Fibroblast of skin of scalp (primary cell): ENCODE data around the gene NCKIPSD.
A peak's percentile ranks its signal among the peaks of the same experiment; 100 is the strongest.

Experiments used
- DNase-seq: peaks from one replicate; pipeline ENCODE4 v3.0.0-alpha.2; 2013

Gene NCKIPSD

GRCh38 chr3:48696156-48696555, 10.4 kb upstream of the NCKIPSD start:
- no peak for DNase-seq

- peak; percentile 50 for DNase-seq
These were observed 9.7 kb upstream of the NCKIPSD start for GRCh38 chr3:48695393-48695753.

GRCh38 chr3:48694610-48695392, 9.1 kb upstream of the NCKIPSD start:
- DNase-seq: peak; percentile 79

DNA sequence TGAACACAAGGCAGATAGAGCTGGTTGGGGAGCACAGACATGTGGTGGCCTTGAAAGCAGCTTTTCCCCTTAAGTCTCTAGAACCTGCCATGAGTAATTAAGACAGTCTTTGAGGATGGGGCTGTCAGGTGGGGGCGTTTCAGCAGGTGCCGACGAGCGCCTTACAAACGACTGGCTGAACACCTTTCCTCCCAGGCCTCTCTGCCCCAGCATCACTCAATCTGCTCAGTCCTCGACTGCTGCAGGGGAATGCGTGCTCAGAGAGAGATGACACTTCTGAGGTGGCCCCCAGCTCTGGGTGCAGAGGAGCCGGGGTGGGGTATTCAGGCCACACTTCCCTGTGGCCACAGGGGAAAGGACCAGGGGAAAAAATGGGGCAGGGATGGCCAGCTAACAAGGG, 8.1 kb upstream of the NCKIPSD start:
- DNase-seq: no peak

DNA sequence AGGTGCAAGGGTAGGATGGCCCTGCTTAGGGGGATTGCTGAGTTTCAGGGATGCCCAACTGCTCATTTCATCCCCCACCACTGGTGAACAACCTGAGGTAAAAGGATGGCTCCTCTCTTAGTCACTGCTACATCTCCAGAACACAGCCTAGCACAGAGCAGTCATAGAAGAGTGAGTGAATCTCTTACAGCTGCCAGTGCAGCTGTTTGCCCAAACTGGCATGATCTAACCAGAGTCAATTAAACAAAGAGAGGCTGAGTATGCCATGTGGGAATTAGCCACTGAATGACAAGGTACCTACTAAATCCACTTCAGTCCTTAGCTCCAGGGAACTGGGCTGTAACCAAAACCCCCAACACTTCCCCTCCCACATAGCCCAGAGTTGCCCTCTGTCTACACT, 6.8 kb upstream of the NCKIPSD start:
- DNase-seq: no peak

DNA sequence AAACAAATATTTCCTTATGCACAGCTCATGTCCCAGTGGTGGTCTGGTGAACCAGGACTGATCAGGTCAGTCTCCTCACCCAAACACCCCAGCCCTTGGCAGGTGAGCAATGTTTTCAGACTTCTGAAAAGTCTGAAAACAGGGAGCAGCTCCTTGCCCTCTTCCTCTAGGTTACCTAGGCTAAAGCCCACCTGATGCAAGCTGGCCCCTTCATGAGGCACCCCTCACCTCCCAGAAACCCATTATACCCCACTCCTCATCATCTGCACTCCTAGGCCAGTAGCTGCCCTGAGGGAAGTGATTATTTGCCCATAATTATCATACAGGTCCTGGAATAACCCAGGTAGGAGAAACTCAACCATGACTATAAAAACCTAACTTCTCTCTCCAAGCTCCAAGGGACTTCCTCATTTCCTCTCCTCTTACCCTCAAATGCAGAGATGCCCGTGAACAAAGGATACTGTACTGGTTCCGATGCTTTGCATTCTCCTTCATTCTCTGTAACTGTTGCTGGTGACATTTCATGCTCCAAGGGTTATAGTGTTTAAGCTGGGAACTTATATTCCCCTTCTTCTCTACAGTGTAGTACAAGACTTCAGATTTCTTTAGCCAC, 5.2 kb upstream of the NCKIPSD start:
- no peak for DNase-seq

- no peak for DNase-seq
These were observed 3.7 kb upstream of the NCKIPSD start for GRCh38 chr3:48689384-48689783.

GRCh38 chr3:48688737-48689075, 3.0 kb upstream of the NCKIPSD start:
- no peak for DNase-seq

DNA sequence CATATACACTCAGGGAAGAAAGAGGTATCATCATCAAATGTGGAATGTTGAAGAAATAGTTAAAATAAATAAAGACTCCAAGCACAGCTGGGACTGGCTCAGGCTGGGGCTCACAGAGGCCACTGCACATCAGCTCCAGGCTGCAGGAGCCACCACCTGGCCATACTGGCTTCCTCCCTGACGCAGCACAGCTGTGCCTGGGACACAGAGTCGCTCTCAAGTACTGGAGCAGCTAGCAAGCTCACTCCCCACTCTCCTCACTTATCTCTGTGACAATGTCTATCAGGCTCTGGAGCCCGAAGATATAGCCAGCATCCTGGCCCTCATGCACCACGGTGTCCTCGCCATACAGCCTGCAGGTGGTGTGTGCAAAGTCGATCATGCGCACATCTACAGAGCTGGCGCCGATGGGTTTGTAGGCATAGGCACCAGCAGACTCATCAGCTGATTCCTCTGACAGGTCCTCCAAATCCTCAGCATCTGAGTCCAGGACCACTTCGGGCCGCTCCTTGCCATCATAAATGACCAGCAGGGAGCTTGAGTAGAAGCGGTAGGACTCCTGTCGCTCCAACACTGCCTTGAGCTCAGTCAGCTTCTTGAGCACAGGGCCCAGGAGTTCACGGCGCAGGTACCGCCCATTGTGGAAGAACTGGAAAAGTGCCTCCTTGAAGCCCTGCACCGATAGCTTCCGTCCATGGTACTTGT, 2.5 kb upstream of the NCKIPSD start:
- DNase-seq: no peak

GRCh38 chr3:48687220-48687678, 1.5 kb upstream of the NCKIPSD start:
- DNase-seq: no peak

GRCh38 chr3:48686538-48687219, 964 bp upstream of the NCKIPSD start:
- DNase-seq: no peak

DNA sequence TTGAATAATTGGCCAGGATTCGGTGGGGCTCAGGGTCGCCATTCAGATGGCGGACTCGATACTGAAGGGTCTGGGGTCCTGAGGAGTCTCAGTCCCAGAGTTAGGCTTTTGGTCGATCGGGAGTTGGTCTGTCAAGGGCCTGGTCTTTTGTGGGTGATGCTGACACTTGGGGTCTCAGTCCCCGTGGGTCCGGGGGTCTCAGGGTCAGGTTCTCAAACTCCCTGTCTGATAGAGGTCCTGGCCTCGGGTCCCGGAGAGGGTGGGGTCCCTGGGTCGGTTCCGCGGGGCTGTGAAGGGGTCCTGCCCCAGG, 467 bp downstream of the NCKIPSD start:
- DNase-seq: no peak

DNA sequence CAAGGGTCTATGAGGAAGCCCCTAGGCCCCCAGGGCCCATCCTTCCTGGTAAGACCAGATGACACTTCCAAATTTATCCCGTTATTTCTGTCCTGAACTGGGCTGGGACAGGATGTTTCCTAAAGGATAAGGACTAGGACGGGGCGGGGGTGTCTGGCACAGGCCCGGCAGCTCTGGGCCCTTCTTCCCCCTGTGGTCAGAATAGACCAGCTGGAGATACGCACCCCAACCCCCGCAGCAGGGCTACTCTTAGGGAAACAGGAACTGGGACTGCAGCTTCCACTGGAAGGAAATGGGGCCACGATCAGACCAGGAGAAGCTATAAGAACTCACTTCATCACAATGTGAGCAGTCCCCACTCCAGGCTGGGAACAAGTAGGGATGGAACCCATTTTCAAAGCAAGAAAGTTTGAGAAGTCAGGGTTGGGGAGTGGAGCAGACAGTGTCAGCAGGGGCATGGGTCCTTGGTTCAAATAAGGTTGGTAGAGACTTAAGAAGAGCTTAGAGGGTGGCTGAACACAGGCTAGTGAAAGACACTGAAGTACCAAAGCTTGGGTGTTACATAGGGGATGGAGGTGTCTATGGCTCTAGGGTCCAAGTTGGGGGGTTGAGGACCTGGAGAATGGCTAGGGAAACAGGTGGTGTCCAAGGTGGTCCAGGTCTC, 1.1 kb downstream of the NCKIPSD start:
- DNase-seq: no peak

DNA sequence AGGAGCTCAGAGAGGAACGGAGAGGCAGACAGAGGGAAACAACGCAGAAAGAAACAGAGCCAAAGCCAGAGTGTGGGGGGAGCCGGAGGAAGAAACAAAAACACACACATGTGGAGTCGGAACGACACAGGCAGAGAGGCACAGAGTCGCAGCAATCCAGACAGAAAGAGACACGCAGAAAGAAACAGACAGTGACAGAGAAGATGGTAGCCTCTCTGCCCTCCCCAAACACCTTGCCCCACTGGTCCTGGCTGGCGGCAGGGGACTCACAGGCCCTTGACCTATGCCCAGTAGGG, 1.7 kb downstream of the NCKIPSD start:
- DNase-seq: no peak

DNA sequence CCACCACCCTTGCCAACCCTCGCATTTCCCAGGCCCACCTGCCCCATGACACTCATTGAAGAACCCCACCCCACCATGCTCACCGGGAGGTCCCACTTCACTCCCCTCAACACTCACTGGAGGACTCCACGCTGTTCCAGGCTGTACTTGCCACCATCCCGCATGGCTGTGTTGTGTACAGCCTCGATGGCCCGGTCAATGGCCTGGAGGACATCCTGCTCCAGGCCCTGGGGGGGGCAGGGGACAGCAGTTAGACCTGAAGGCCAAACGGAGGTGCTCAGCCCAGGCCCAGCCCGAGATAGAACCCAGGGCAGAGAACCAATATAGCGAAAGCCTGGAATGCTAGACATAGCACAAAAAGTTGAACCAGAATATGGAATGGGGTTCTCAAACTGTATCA, 2.9 kb downstream of the NCKIPSD start:
- DNase-seq: no peak

- DNase-seq: no peak
These were observed 3.6 kb downstream of the NCKIPSD start for GRCh38 chr3:48681974-48682610.

DNA sequence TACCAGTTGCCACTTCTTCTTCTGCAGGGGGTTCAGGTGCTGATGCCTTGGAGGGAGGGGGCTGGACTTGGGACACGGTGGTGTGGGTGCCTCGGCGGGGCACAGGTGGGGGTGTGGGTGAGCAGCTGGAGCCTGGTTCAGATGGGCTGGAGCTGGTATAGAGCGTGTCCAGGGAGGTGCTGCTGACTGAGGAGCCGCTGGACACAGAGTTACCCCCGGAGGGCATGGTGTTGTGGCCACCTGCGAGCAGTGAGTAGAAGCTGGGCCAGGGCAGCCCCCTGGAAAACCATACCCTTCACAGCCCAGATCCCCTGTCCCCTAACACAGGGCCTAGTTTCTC, 4.2 kb downstream of the NCKIPSD start:
- no peak for DNase-seq

GRCh38 chr3:48680811-48681540, 4.7 kb downstream of the NCKIPSD start:
- no peak for DNase-seq

- DNase-seq: no peak
These were observed 6.0 kb downstream of the NCKIPSD start for GRCh38 chr3:48679411-48680391.

DNA sequence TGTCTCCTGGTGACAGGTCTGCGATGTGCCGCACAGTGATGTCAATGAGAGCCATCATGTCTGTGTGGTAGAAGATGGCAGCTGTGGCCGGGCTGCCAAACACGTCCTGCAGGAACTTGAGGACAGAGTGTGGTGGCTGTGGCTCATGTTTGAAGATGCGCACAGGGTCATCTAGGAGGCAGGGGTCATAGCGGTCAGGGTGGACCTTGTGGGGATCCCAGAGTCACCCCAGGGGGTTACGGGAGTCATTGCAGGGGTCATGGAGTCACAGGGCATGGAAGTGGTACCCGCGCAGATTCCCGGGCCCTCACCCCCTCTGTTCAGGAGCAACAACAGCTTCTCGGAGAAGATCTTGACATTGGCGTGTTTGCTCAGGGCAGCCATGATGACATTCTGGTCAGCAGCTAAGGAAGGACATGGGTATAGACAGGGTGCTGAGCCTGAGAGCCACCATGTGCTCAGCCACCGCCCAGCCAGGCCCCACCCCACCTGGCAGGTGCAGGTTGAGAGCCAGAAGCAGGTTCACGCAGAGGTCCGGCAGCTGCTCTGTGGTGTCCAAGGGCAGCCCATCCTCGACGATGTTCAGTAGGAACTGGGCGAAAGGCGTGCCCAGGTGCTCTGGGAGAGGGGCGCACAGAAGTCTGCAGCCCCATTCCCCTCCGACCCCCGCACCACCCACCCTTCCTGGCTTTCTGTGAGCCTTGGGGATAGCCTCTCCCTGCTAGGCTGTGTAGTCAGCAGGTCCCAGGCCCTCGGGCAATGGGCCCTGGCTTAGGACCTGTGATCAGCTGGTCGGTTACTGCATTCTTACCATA, 6.9 kb downstream of the NCKIPSD start:
- no peak for DNase-seq
